CD4-positive, alpha-beta T cell (primary cell): ENCODE measurements around the gene SIX5. TPM values are rescaled to one million over a fixed set of nuclear protein-coding genes. Genes with fewer than 3 reads are reported as not detected.
A peak's percentile ranks its signal among the peaks of the same experiment; 100 is the strongest.

Experiments used
- ATAC-seq: fragments of 200-7000 bp; cut with Tn5 transposase; one replicate; pipeline ENCODE4 v1.10.0; 2022; ENCODE audit warnings: mild to moderate bottlenecking; ENCODE audit not compliant: poor library complexity
- CTCF ChIA-PET: fragments of 350-600 bp; sonication (Branson Sonifier 250); formaldehyde crosslinking; loops from one replicate; lab custom pipeline; 2021; ENCODE audit warnings: antibody characterized with exemption, inconsistent platforms; lab: Charles Lee
- POLR2A ChIA-PET: fragments of 350-600 bp; sonication (Branson Sonifier 250); formaldehyde crosslinking; loops from one replicate; lab custom pipeline; 2021; ENCODE audit warnings: antibody characterized with exemption, inconsistent platforms; lab: Charles Lee
- DNase-seq, 14 experiments: peaks; one replicate each; pipeline ENCODE4 v3.0.0-alpha.2; 2013 to 2020; ENCODE audit warnings: mixed read lengths in 2 of 14
- H3K27ac ChIP-seq, 2 donors: one replicate each; pipeline versions ENCODE4 v1.5.1 to v1.7.0; 2013; ENCODE audit warnings: low read length in 2 of 2, low read depth in 1 of 2, mild to moderate bottlenecking in 1 of 2
- H3K27me3 ChIP-seq, 2 experiments: 1 replicate in 1 of 2; 2 replicates in 1 of 2; pipeline versions ENCODE4 v1.6.1 to v1.7.0; 2013; ENCODE audit warnings: low read length in 2 of 2, control low read depth in 1 of 2, mild to moderate bottlenecking in 1 of 2, moderate library complexity in 1 of 2; ENCODE audit not compliant: insufficient read depth in 2 of 2, control insufficient read depth in 1 of 2
- H3K36me3 ChIP-seq: one replicate; pipeline ENCODE4 v1.6.1; 2013; ENCODE audit warnings: low read length, control low read depth; ENCODE audit not compliant: insufficient read depth
- H3K4me1 ChIP-seq: one replicate; pipeline ENCODE4 v1.6.1; 2013; ENCODE audit warnings: low read length, control low read depth; ENCODE audit not compliant: insufficient read depth
- H3K4me3 ChIP-seq: one replicate; pipeline ENCODE4 v1.5.1; 2013; ENCODE audit warnings: mild to moderate bottlenecking, low read length, moderate library complexity
- H3K9me3 ChIP-seq, 2 experiments: 1 replicate in 1 of 2; 2 replicates in 1 of 2; pipeline versions ENCODE4 v1.6.1 to v1.7.0; 2013; ENCODE audit warnings: low read length in 2 of 2, mild to moderate bottlenecking in 2 of 2, control low read depth in 1 of 2, moderate library complexity in 1 of 2; ENCODE audit not compliant: control insufficient read depth in 1 of 2, insufficient read depth in 1 of 2
- H3K27ac Mint-ChIP-seq: one replicate; pipeline ENCODE4 v1.8.0; 2020; ENCODE audit warnings: mixed read lengths
- H3K27me3 Mint-ChIP-seq: one replicate; pipeline ENCODE4 v1.8.0; 2021; ENCODE audit warnings: mixed read lengths
- H3K36me3 Mint-ChIP-seq: one replicate; pipeline ENCODE4 v1.8.0; 2021; ENCODE audit warnings: low read depth, mixed read lengths
- H3K4me1 Mint-ChIP-seq: one replicate; pipeline ENCODE4 v1.8.0; 2021; ENCODE audit warnings: low read depth, mixed read lengths
- H3K4me3 Mint-ChIP-seq: one replicate; pipeline ENCODE4 v1.8.0; 2020; ENCODE audit warnings: mild to moderate bottlenecking, mixed read lengths
- H3K9me3 Mint-ChIP-seq: one replicate; pipeline ENCODE4 v1.8.0; 2020; ENCODE audit warnings: mixed read lengths
- intact Hi-C, 2 experiments: fragments of 100-400 bp; cut with DNase I in 1 of 2; cut with micrococcal nuclease in 1 of 2; formaldehyde crosslinking; loops; one replicate each; pipeline versions ENCODE4 v1.15.1 to v1.9.0; 2023 to 2025; cut with DNase I, micrococcal nuclease
- total RNA-seq, 174 experiments: library from RNA in 2 of 174; stranded (reverse) in 2 of 174; gene quantifications; one replicate each; pipeline ENCODE4 v1.2.3 and lab custom pipeline; 2021 to 2026
- TF ChIP-seq, protein P1 (sequence below): fragments of 200-600 bp; IDR thresholded peaks from one replicate; pipeline ENCODE4 v1.8.0; 2022; ENCODE audit warnings: antibody characterized with exemption, mild to moderate bottlenecking

The SIX5 gene
- total RNA-seq, 2 experiments from 2014 or later: 0.58 to 0.59 TPM

DNA sequence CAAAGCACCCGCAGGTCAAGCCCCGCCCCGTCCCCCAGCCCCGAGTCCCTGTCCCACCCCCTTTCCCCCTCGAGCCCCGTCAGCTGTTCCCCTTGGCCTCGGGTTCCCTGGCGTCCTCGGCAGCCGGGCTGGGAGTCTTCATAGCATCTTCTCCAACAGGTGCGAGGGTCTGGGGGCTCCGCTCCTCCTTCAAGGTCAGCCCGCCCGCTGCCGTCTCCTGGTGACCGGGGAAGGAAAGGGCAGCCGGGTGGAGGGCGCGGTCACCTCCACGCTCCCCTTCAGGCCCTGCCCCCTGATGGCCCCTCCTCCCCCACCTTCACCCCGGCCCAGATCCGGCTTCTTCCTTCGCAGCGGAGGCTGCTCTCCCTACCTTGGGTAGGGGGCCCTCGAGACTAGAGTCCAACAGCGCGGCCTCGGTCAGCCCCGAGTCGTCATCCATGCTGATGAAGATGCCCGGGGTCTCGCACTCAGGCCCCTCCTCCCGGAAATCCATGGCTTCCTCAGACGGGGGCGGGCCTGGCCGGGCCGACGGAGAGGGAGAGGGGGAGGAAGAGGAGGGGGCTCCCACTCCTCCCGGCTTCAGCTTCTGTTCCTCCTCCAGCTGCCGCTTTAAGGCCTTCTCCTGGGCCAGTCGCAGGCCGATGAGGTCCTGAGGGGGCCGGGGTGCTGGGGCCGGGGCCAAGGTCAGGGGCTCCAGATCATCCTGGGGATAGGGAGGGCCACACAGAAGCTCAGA lies 46.6 kb upstream of the SIX5 start:
- ChIA-PET CTCF (no interaction called here), POLR2A (interaction anchor here (1.9 kb wide), 1 partner anchor 23 kb away, joined by 8 read pairs; the partner anchor contains the start of gene DMWD)
- intact Hi-C loops: loop anchor here (2.0 to 5.0 kb wide), 4 partner anchors 47 to 202 kb away; partner anchors contain the start of genes FOXA3 (in 1 of the 2) and SYMPK (in 1 of the 2)
- no peak overlapping the region for H3K27ac Mint-ChIP-seq
- H3K27me3 Mint-ChIP-seq: peaks cover 25% of the 10 kb centered on the region
- Histone ChIP-seq H3K36me3 (peaks cover 7% of the 10 kb centered on the region), H3K9me3 (no peaks in the 10 kb centered on the region), H3K4me1 (peaks cover 25% of the 10 kb centered on the region), H3K27ac (no peak overlapping the region), H3K4me3 (peak overlapping the region; percentile 8), H3K27me3 (peaks cover 7 to 13% of the 10 kb centered on the region in 2 experiments)
- H3K4me3 Mint-ChIP-seq: no peak overlapping the region
- no peaks in the 10 kb centered on the region for H3K9me3 Mint-ChIP-seq
- peaks cover 11% of the 10 kb centered on the region for H3K36me3 Mint-ChIP-seq
- TF ChIP-seq, protein P1, sequence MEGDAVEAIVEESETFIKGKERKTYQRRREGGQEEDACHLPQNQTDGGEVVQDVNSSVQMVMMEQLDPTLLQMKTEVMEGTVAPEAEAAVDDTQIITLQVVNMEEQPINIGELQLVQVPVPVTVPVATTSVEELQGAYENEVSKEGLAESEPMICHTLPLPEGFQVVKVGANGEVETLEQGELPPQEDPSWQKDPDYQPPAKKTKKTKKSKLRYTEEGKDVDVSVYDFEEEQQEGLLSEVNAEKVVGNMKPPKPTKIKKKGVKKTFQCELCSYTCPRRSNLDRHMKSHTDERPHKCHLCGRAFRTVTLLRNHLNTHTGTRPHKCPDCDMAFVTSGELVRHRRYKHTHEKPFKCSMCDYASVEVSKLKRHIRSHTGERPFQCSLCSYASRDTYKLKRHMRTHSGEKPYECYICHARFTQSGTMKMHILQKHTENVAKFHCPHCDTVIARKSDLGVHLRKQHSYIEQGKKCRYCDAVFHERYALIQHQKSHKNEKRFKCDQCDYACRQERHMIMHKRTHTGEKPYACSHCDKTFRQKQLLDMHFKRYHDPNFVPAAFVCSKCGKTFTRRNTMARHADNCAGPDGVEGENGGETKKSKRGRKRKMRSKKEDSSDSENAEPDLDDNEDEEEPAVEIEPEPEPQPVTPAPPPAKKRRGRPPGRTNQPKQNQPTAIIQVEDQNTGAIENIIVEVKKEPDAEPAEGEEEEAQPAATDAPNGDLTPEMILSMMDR: no peak
- no peak for ATAC-seq
- H3K4me1 Mint-ChIP-seq: peaks cover 6% of the 10 kb centered on the region
- peak in 1 of 14 experiments; percentile 23 for DNase-seq

GRCh38 chr19:45814851-45815480 lies 45.9 kb upstream of the SIX5 start, which contains the start of gene RSPH6A:
RSPH6A (minus strand) TSS chr19:45815308; CDS start chr19:45815176, 132 bp downstream.
- Mint-ChIP-seq H3K27ac (no peak within 1 kb of the TSS), H3K9me3 (no peaks in the 10 kb centered on the region), H3K27me3 (peaks cover 25% of the 10 kb centered on the region), H3K4me3 (no peak within 1 kb of the TSS), H3K4me1 (peaks cover 6% of the 10 kb centered on the region), H3K36me3 (peaks cover 5% of the 10 kb centered on the region)
- no peak for DNase-seq
- Histone ChIP-seq H3K4me3 (peak within 1 kb of the TSS; percentile 8), H3K4me1 (peaks cover 25% of the 10 kb centered on the region), H3K36me3 (peaks cover 3% of the 10 kb centered on the region), H3K27me3 (peaks cover 7 to 13% of the 10 kb centered on the region in 2 experiments), H3K27ac (no peak within 1 kb of the TSS), H3K9me3 (no peaks in the 10 kb centered on the region)
- intact Hi-C loops: loop anchor here in 1 of 2 experiments (5.0 kb wide), 2 partner anchors 47 to 202 kb away; partner anchors contain the start of genes FOXA3 and SYMPK
- no peak for ATAC-seq
- TF ChIP-seq, protein P1: no peak
- POLR2A ChIA-PET: interaction anchor here (0.8 to 1.9 kb wide), 2 partner anchors 22 to 49 kb away, joined by 3 to 8 read pairs; partner anchors contain the start of genes DMWD and FOXA3
- CTCF ChIA-PET: no interaction called here

DNA sequence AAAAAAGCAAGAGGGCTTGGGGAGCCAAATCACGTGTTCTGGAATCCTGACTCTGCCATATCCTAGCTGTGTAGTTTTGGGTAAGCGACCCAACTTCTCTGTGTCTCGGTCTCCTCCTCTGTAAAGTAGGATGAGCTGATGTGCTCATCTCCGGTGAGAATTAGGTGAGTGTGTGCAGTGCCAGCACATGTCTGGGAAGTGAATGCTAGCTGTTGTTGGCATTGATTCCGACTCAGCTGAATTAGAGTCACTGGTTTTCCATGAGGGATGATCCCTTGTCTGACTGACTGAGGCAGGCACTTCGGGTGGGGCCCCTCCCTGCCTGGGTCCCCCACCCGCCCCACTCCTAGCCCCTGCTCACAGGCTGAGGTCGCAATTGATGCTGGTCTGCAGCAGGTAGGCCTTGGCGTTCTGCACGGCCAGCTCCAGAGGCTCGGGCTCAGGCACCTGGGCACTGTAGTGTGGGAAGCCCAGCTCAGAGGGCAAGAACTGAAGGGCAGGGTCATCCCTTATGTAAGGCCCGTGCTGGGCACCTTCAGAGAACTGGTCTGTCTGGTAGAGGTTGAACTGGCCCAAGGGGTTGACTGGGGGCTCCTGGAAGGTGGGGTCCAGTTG lies 45.2 kb upstream of the SIX5 start:
- Mint-ChIP-seq H3K9me3 (no peaks in the 10 kb centered on the region), H3K4me1 (peaks cover 6% of the 10 kb centered on the region), H3K4me3 (no peak overlapping the region), H3K27me3 (peaks cover 25% of the 10 kb centered on the region), H3K27ac (no peak overlapping the region), H3K36me3 (peaks cover 5% of the 10 kb centered on the region)
- Histone ChIP-seq H3K27me3 (peaks cover 7 to 13% of the 10 kb centered on the region in 2 experiments), H3K27ac (no peak overlapping the region), H3K9me3 (no peaks in the 10 kb centered on the region), H3K4me3 (no peak overlapping the region), H3K4me1 (peaks cover 27% of the 10 kb centered on the region), H3K36me3 (peaks cover 3% of the 10 kb centered on the region)
- POLR2A ChIA-PET: interaction anchor here (0.8 to 1.9 kb wide), 2 partner anchors 22 to 50 kb away, joined by 3 to 8 read pairs; partner anchors contain the start of genes DMWD and FOXA3
- intact Hi-C loops: no loop called here
- ATAC-seq (no peak), DNase-seq (no peak)
- TF ChIP-seq, protein P1: no peak
- CTCF ChIA-PET: no interaction called here
